HL-60 (cell line): ENCODE results near the gene KRTAP10-1.
"Not testable (repeated sequence)": the region's sequence is repeated elsewhere in the genome, so short reads cannot be mapped to it uniquely, and the experiment has no call there.

Experiments
- CTCF ChIP-seq: IDR thresholded peaks from one replicate; pipeline ENCODE4 v1.5.1; 2011; ENCODE audit warnings: low read length, control low read depth, inconsistent platforms; ENCODE audit not compliant: insufficient read depth
- POLR2AphosphoS5 ChIP-seq: IDR thresholded peaks from 2 replicates; pipeline ENCODE4 v1.6.1; 2012; ENCODE audit warnings: low read depth
- REST ChIP-seq: IDR thresholded peaks from 2 replicates; pipeline ENCODE4 v1.6.1; 2012; ENCODE audit warnings: low read depth; ENCODE audit not compliant: insufficient replicate concordance

GRCh38 chr21:44558329-44558675, 18.3 kb upstream of the KRTAP10-1 start:
- not testable (repeated sequence) for TF ChIP-seq CTCF, REST, POLR2AphosphoS5
